OCI-LY1 (cell line): Measurements from ENCODE around the gene NAV1.

Experiments
- EZH2 ChIP-seq: fragments of 200-600 bp; sonication (generic), shearing (Covaris generic); IDR thresholded peaks from 2 replicates; pipeline ENCODE4 v1.8.0; 2017; ENCODE audit warnings: borderline replicate concordance, mixed run types, mild to moderate bottlenecking, antibody characterized with exemption, low read length, moderate library complexity, mixed read lengths
- TF ChIP-seq, protein P1 (sequence below): fragments of 200-600 bp; sonication (generic), shearing (Covaris generic); IDR thresholded peaks from 2 replicates; pipeline ENCODE4 v1.5.1; 2017; ENCODE audit warnings: mild to moderate bottlenecking, antibody characterized with exemption, low read length, moderate library complexity, mixed read lengths

- TF ChIP-seq EZH2: no peak
- TF ChIP-seq, protein P1, sequence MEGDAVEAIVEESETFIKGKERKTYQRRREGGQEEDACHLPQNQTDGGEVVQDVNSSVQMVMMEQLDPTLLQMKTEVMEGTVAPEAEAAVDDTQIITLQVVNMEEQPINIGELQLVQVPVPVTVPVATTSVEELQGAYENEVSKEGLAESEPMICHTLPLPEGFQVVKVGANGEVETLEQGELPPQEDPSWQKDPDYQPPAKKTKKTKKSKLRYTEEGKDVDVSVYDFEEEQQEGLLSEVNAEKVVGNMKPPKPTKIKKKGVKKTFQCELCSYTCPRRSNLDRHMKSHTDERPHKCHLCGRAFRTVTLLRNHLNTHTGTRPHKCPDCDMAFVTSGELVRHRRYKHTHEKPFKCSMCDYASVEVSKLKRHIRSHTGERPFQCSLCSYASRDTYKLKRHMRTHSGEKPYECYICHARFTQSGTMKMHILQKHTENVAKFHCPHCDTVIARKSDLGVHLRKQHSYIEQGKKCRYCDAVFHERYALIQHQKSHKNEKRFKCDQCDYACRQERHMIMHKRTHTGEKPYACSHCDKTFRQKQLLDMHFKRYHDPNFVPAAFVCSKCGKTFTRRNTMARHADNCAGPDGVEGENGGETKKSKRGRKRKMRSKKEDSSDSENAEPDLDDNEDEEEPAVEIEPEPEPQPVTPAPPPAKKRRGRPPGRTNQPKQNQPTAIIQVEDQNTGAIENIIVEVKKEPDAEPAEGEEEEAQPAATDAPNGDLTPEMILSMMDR: no peak
Observed at GRCh38 chr1:201554190-201554600, 15.3 kb downstream of the NAV1 start.
